NCI-H2107 (cell line): ENCODE data around the gene COLQ.

Experiments
- DNase-seq: peaks from one replicate; lab custom pipeline; 2025; lab: John Stamatoyannopoulos, UW

Gene COLQ

GRCh38 chr3:15520185-15520584 lies 1.3 kb downstream of the COLQ start:
- no peak for DNase-seq

- DNase-seq: no peak
Measured at GRCh38 chr3:15519096-15519495, 2.4 kb downstream of the COLQ start.

GRCh38 chr3:15514663-15515340 lies 6.7 kb downstream of the COLQ start:
- DNase-seq: no peak

DNA sequence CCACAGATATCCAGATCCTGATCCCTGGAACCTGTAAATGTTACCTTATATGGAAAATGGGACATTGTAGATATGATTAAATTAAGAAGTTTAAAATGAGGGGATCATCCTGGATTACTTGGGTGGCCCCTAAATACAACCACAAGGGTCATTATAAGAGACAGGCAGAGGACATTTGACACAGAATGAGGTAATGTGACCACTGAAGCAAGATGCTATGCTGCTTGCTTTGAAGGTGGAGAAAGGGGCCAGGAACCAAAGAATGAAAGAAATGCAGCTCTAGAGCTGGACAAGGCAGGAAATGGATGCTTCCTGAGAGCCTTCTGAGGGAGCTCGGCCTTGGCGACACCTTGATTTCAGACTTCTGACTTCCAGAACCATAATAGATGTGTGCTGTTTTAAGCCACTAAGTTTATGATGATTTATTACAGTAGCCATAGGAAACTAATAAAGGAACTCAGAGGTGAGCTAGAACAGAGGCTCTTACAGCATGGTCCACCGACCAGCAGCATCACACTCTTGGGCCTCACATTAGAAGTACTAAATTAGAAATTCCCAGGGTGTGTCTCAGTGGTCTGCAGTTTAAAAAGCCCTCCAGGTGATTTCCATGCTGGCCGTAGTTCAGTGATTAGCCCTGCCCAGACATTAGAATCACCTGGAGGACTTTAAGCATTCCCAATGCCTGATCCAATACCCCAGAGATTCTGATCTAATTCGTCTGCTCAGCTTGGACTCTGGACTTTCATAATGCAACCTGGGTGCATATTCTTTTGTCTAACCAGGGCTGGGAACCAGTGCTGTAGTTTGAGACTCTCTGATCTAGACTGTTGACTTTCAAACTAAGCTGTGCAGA lies 7.5 kb downstream of the COLQ start:
- no peak for DNase-seq

DNA sequence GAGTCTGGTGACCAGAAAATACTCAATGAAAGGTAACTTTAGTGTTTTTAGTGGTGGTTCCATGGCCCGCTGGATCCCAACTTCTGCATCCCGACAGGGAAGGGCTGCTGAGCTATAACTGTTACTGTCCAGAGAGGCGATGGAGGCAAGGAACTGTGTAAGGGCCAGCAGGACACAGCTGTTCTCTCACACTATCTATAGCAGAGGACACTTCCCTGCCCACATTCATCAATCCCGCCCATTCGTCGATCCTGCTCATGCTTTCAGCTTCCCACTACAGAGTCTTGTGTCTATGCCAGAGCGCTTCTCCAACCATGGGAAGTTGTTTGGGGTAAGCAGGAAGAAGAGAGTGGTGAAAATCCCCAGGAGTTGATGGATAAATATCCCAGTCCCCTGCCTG lies 8.4 kb downstream of the COLQ start:
- no peak for DNase-seq

DNA sequence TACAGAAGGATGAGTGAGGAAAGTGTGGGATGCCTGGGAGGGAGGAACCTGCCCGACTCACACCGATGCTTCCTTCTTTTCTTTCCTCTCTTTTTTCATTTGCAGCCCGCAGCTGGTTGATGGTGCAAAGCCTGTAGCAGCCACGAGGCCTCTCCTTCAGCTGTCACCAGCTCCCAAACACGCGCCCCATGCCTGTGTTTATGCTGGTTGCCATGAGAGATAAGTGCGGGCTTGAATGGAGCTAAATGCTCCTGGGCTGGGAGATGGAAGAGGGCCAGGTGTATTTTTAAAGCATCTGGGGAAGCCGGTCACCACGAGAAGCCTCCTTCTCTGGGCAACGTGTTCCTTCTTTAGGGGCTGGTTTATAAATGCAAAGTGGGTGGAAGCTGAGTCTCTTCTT lies 9.3 kb downstream of the COLQ start:
- peak; percentile 62 for DNase-seq

DNA sequence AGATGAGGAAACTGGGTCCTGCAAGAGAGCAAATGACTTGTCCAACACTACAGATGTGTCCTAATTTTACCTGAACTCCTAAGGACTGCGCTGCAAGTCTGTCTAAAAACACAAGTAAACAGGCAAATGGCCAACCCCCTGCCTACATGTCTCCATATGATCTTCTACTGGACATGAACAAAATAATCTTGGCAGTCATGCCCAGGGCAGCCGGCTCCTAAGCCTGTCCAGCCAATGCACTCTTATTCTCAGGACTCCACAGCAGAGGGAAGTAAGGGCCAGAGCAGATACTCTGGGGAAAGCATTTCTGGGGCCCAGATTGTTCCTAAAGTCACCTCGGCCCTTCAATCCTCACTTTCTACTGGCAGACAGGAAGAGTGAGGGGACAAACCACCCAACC lies 10.3 kb downstream of the COLQ start:
- no peak for DNase-seq

- no peak for DNase-seq
Measured at GRCh38 chr3:15510493-15510892, 11.0 kb downstream of the COLQ start.

GRCh38 chr3:15506571-15506970 lies 14.9 kb downstream of the COLQ start:
- DNase-seq: no peak

GRCh38 chr3:15505479-15506165 lies 15.9 kb downstream of the COLQ start:
- DNase-seq: no peak

DNA sequence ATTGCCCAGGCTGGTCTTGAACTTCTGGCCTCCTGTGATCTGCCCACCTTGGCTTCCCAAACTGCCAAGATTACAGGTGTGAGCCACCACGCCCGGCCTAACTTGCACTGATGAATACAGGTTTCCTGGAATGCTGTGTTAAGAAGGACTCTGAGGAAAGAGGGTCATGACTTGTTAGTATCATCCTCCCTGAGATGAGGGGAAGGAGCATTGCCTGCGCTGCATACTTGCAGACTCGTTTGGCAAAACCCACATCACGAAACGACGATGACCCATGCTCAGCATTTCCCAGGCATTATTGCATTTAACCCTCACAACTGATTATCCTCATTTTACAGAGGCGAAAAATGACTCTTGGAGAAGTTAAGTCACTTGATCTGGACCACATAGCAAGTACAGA lies 18.9 kb downstream of the COLQ start:
- DNase-seq: no peak

DNA sequence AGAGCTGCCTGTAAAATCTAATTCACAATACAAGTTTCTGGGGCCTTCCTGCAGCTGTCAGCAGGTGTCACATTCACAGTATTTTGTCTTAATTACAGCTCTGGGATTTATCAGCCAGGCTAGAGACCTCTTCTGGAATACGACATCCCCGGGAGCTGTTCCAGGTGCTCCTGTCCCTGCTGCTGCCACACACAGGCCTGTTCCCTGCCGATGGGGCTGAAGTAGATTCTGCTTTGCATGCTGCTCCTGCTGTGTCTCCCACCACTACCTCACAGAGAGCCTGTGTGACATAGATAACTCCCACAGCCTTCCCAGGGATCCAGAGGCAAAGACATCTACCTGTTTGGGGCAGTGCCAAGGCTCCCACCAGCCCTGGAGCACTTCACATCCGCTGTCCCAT lies 20.4 kb downstream of the COLQ start:
- no peak for DNase-seq

GRCh38 chr3:15500107-15500724 lies 21.3 kb downstream of the COLQ start:
- DNase-seq: no peak

GRCh38 chr3:15499536-15499935 lies 22.0 kb downstream of the COLQ start:
- DNase-seq: no peak

DNA sequence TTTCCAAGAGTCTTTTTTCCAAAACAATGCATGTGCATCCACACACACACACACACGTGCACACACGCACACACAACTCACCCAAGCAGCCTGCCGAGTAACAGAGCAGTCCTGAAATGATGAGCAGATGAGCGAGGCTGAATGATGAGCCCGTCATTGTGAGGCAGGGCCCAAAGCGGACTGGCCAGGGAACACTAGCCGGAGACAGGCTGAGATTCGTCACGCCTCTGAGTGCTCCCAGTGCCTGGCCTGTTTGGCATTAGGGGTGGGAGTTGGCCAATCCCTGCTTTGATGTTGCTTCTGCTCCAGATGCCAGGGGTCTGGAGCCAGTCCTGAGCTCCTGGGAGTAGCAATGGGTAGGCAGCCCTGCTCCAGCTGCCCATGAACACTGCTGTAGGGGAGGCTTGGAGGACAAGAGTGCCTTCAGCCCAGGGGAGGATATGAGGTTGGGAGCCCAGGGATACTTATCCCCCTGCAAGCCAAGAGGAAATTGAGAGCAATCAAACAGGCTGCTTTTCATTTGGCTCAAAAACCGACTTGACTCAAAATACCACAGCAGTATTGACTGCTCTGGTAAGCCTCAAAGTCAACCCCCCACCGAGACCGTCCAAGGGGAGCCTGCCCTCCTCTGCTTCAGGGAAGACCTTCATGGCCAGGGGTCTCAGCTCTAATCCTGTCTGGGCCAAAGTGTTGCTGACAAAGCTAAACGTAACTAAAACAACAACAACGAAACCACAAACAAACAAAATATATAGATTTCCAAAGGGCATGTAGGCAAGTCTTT lies 22.9 kb downstream of the COLQ start:
- no peak for DNase-seq

GRCh38 chr3:15497964-15498363 lies 23.5 kb downstream of the COLQ start:
- DNase-seq: peak; percentile 15

GRCh38 chr3:15496341-15496664 lies 25.2 kb downstream of the COLQ start:
- DNase-seq: no peak

DNA sequence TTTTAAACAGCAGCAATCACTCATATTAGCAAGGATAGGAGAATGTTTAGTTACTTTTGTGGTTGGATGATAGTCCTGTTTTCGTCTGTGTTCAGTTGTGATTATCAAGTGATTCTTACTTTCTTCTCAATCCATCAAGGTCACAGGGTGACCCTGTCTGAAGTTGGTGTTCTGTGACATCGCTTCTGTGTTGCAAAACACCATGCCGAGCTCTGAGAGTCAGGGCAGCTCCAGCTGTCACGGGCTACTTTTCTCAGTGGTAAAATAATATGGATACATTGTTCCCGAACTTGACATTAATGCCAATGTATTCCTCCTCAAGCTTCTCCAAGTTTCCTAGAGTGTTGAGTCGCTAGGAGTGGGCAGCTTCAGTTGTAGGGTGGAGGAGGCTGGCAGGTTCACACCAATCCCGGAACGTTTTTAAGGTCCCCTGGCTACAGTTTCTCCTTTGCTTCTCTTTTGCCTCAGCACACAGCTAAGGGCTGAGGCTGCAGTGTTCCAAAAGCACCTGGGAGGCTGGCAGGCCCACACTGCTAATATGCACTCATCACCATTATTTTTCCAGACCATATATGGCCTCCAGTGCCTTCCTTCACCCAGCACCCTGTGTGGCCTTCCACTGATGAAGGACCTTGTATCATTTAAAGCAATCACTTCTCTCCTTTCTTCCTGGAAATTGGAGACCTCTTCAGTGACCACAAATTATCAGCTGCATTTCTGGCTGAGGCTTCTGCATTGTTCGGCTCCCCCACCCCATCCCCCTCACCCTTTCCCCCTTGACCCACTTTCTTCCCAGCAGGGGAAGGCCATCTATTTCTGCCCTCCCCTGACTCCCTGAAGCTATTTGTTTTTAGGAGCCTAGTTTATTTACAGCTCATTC lies 25.8 kb downstream of the COLQ start:
- DNase-seq: no peak

DNA sequence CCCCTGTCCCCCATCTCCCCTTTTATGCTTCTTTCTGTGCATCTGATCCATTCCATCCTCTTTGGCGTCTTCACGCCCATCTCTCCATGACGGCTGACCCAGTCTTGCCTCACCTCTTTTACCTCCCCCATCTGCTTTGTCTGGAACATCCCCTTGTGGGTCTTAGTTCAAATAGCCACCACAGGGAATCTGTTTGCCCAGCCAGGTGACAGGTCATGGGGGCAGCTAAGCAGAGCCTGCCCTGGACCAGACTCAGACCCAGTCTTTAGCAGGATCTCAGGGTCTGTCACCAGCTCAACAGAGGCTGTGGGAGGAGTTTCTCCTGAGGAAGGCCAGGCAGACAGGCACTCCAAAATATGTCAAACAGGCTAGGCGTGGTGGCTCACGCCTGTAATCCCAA lies 28.1 kb downstream of the COLQ start:
- DNase-seq: no peak

DNA sequence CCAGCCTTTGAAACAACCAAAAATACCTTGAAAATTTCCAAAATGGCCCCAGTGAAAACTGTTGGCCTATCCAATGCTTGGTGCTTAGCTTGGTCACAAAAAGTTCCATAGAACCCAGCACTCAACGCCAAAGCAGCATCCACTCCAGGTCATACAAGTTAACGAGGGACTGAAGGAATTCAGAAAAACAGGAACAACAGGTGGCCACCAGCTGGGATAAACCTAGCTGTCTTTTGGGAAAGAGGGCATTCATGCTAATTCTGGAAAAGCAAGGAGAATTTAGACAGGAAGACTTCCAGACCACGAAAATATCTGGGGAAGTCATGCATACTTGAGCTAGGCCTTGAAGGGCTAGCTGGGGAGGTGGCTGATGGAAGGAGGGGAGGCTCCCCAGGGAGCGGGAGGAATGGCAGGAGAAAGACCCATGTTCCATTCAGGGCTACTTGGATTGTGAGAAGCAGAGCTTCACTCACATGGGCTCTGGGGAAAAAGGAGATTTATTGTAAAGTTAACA lies 28.6 kb downstream of the COLQ start:
- no peak for DNase-seq

DNA sequence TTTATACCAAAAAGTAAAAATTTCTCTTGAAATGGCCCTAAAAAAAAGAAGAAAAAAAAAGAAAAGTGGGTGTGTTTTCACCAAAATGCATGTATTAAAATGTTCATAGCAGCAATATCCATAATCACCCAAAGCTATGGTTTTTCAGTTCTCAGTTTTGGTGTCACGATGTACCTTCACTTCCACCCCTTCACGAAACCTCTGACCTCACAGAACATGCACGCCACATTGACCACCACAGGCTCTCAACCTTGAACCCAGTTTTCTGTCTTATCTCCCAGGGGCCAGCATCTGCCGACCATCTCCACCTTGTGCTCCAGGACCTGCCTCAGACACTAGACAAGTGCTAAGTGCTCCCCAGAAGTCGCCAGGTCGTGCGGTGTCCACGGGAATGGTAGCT lies 30.4 kb downstream of the COLQ start:
- no peak for DNase-seq
